ENCODE measurements around the gene SKAP1. TPM values are rescaled to one million over a fixed set of nuclear protein-coding genes. Genes with fewer than 3 reads are reported as not detected.

SKAP1 gene
- total RNA-seq = not detected in 2 replicates

DNA sequence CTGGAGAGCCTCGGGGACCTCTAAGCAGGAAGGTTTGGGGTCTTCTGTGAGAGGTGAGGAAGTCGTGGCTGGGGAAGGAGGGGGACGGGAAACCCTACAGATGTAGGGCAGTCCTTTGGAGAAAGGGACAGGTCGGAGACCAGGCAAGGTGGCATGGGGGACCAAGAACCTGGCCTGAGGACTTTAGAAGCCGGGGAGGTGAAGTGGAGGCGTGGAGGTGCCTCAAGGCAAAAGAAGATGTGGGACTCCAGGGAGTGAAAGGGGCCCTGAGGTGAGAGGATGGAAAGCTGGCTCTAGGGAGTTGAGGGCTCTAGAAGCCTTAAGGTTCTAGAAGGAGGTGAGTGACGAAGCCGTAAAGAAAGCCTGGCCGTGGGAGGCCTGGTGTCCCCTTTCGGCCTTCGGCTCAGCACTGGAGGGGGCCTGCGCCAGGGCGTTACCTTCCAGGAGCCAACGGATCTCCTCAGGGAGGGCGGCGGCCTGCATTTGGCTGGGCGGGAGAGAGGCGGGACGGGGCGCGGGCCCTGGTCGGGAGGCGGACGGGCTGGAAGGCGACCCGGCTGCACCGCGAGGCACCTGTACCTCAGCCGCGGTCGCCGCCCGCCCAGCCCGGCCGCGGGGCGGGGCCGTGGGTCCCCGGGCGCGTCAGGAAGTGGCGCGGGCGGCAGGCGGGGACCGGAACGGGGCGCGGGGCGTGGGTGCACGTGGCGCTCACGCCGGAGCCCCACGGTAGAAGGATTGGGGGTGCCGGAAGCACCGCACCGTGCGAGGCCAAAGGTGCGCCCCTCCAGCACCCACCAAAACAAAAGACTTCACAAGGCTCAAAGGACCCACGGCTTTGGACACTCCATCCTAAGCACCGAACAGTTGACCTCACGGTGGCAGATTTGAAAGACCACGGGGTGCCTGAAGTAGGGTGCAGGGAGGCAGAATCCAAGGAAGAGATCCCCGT, at the start of gene SKAP1:
SKAP1 (minus strand) TSS at position 577 of the 949 bp plus-strand sequence.

DNA sequence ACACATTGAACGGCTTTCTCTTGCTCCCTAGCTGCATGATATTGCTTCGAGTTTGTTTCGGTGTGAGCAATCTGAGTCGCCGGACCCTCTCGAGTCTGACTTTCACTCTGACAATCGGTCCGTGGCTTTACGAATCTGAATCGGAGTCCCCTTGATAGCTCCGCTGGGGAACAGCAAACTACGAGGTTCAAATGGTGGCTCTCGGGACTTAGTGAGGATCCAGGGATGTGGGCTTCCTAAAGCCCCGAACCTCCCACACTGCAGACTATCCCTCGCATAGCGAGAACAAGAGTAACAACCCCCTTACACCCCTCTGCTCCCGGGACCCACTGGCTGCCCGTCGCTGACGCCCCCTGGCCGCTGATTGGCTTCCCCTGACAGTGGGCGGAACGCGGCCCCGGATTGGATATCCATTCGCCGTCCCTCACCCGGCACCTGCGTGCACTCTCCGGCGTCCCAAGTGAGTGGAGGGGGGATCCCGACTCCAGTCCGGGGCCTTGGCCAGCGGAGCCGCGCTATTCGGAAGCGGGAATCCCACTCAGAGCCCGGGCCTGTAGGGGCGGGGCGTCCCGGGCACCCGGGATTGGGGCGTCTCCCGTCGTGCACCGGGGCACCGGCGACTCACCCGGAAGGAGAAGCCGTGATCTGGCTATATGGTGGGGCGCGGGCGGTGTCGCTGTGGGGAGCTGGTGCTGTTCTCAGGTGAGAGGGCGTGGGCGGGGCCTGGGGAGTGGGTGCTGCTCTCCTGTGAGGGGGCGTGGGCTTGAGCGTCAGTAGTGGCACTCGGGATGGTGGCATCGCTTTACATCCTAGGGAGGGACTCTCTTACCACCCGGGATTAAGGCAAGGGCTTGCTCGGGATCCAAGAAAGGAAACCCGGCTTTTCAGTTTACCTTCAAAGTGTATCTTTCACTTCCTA, 322.6 kb downstream of the SKAP1 start, which contains the start of gene SNX11:
SNX11 (plus strand) TSS at position 630 of the 919 bp plus-strand sequence. CDS start 4,278 bp downstream, outside the sequence.

GRCh38 chr17:48101012-48101720, 328.8 kb downstream of the SKAP1 start, which contains the start of gene CBX1:
Gene CBX1, minus strand, starts transcription at chr17:48101478. Its CDS starts 24,474 bp downstream, at chr17:48077004.

Other genes with a start within 250 kb of the SKAP1 start
- not detected in 2 replicates for gene HOXB1, start 100.8 kb upstream of the SKAP1 start, total RNA-seq
- 0.55 and 0.85 TPM in 2 replicates for gene HOXB2, start 114.9 kb upstream of the SKAP1 start, total RNA-seq
- gene HOXB4, start 148.1 kb upstream of the SKAP1 start, total RNA-seq = under 0.01 TPM in 1 of 2 replicates, not detected in the other
- under 0.01 and 0.28 TPM in 2 replicates for gene HOXB3, start 160.0 kb upstream of the SKAP1 start, total RNA-seq
- gene HOXB5, start 163.6 kb upstream of the SKAP1 start, total RNA-seq = not detected in 2 replicates
- gene HOXB6, start 174.8 kb upstream of the SKAP1 start, total RNA-seq = 0.09 TPM in 1 of 2 replicates, not detected in the other
- not detected in 2 replicates for gene HOXB7, start 180.8 kb upstream of the SKAP1 start, total RNA-seq
- gene HOXB8, start 185.1 kb upstream of the SKAP1 start, total RNA-seq = not detected in 2 replicates
- not detected in 2 replicates for gene HOXB9, start 196.1 kb upstream of the SKAP1 start, total RNA-seq